Measurements from ENCODE around the gene FOXO3. TPM values are rescaled to one million over a fixed set of nuclear protein-coding genes. Genes with fewer than 3 reads are reported as not detected.

FOXO3 gene
- total RNA-seq, 1 experiment from 2014 or later: 22.1 TPM

DNA sequence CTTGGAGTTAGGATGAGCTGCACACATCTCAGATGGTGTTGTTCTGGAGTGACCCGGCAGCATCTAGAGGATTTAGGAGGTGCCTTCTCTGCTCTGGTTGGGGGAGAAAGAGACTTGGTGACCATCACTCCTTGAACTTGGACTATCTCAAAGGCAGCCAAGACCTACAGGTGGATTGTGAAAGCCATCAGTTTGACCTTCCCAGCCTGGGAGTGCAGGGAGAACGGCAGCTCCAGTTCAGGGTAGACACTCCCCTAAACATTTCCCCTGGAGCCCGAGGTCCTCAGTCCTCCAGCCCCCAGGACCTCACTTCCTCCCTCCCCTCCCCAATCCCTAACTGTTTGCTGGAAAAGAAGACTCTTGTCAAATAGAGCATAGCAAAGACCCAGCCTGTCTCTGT, 158.8 kb downstream of the FOXO3 start:
- H3K27ac Mint-ChIP-seq: no peak overlapping the region
- Histone ChIP-seq H2BK5ac (ENCODE audit: insufficient read length, low read length) (no peak overlapping the region), H3K79me2 (ENCODE audit: insufficient read depth, low read length) (no peaks in the 10 kb centered on the region), H3K23ac (ENCODE audit: insufficient read length, low read depth, low read length) (no peak overlapping the region), H2AK5ac (ENCODE audit: insufficient read length, low read length) (no peak overlapping the region), H4K5ac (ENCODE audit: insufficient read length, low read depth, low read length) (no peak overlapping the region), H3K14ac (ENCODE audit: insufficient read depth, low read length) (no peak overlapping the region), H2BK20ac (ENCODE audit: low read depth, low read length, poor library complexity, severe bottlenecking) (no peak overlapping the region), H4K8ac (replicated peaks; ENCODE audit: insufficient read length, low read depth, low read length) (no peak overlapping the region), H3K56ac (ENCODE audit: insufficient read length, low read depth, low read length) (no peak overlapping the region), H2BK15ac (ENCODE audit: low read depth, low read length) (no peak overlapping the region), H2AFZ (ENCODE audit: low read length) (no peak overlapping the region), H3K23me2 (ENCODE audit: insufficient read length, low read depth, low read length, poor library complexity, severe bottlenecking) (no peaks in the 10 kb centered on the region), H3K9me3 (ENCODE audit: control insufficient read depth, low read depth, low read length) (no peaks in the 10 kb centered on the region), H3K27ac (ENCODE audit: insufficient read length, low read depth, low read length) (no peak overlapping the region), H3T11ph (ENCODE audit: low read length) (no peak overlapping the region), H3K79me1 (ENCODE audit: insufficient read depth, low read depth, low read length, poor library complexity, severe bottlenecking) (no peaks in the 10 kb centered on the region), H3K4ac (ENCODE audit: low read depth, low read length) (no peak overlapping the region), H3K9ac (ENCODE audit: extremely low read depth, insufficient read length, low read length) (no peak overlapping the region), H2BK120ac (ENCODE audit: low read depth, low read length, poor library complexity, severe bottlenecking) (no peak overlapping the region), H4K20me1 (ENCODE audit: control insufficient read depth, insufficient read depth, insufficient read length) (no peaks in the 10 kb centered on the region), H3K4me2 (ENCODE audit: insufficient read depth, insufficient read length, low read length) (no peak overlapping the region), H3K4me1 (ENCODE audit: insufficient read depth, low read length) (peaks cover 8% of the 10 kb centered on the region; the same call in 1 of the 2 replicates), H2BK12ac (ENCODE audit: insufficient read length, low read depth, low read length) (no peak overlapping the region), H4K91ac (ENCODE audit: insufficient read length, low read depth, low read length) (no peak overlapping the region), H3K27me3 (ENCODE audit: insufficient read depth, low read length) (no peaks in the 10 kb centered on the region), H3K18ac (ENCODE audit: insufficient read length, low read depth, low read length) (no peak overlapping the region)
- DNase-seq: no peak
- peaks cover 4 to 13% (median 8%) of the 10 kb centered on the region in 3 experiments; a peak in 5 of 7 replicates for H3K36me3 Mint-ChIP-seq (ENCODE audit: insufficient read depth in 1 of 3, low read depth in 3 of 3)
- no peak overlapping the region for H3K4me3 Mint-ChIP-seq
- peaks cover 4% of the 10 kb centered on the region for H3K27me3 Mint-ChIP-seq (ENCODE audit: low read depth)
- H3K4me1 Mint-ChIP-seq: peaks cover 15 to 17% of the 10 kb centered on the region in 2 experiments
- no peak for TF ChIP-seq CTCF (conservative IDR thresholded peaks at IDR 0.05)
- H3K9me3 Mint-ChIP-seq: peaks cover 12 to 13% of the 10 kb centered on the region in 2 experiments
- WGBS (ENCODE audit: extremely low coverage, insufficient read length, low lambda C conversion rate): no CpG with 5 or more reads among the region's 3 CpGs
